AG09319 (cell line): ENCODE results near the gene LIFR.
"Not testable (repeated sequence)": the region's sequence is repeated elsewhere in the genome, so short reads cannot be mapped to it uniquely, and the experiment has no call there.

ENCODE experiments used
- DNase-seq: peaks from one replicate; pipeline ENCODE4 v3.0.0-alpha.2; 2010; ENCODE audit warnings: low read depth; ENCODE audit errors: extremely low read depth
- CTCF ChIP-seq: IDR thresholded peaks from 2 replicates; pipeline ENCODE4 v1.5.1; 2011; ENCODE audit warnings: low read depth, mild to moderate bottlenecking, inconsistent platforms, low read length, moderate library complexity

Gene LIFR

GRCh38 chr5:38531518-38531917, 24.9 kb downstream of the LIFR start:
- DNase-seq = no peak
- TF ChIP-seq CTCF = no peak

GRCh38 chr5:38529955-38530646, 26.3 kb downstream of the LIFR start:
- DNase-seq = no peak
- no peak for TF ChIP-seq CTCF

- no peak for TF ChIP-seq CTCF
- no peak for DNase-seq
Measured at GRCh38 chr5:38528162-38528703, 28.2 kb downstream of the LIFR start.

DNA sequence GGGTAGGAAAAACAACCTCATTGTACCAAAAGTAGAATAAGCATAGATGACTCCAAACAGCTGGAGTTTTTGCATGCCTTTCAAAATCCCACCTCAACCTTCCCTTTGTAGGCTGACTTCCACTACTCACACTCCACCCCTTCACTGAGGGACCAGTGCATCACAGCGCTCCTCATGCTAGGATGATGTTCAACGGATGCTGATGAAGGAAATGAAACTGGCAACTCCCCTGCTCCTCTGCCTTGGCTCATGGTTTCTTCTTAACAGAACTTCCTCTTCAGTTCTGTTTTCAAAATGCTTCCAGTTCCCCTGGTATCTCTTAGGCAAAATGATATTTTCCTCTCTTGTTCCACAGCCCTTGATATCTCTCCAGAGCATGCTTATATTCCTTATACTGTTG, 29.0 kb downstream of the LIFR start:
- TF ChIP-seq CTCF = no peak
- no peak for DNase-seq

GRCh38 chr5:38524022-38524421, 32.4 kb downstream of the LIFR start:
- DNase-seq = no peak
- TF ChIP-seq CTCF = no peak

GRCh38 chr5:38519476-38519875, 37.0 kb downstream of the LIFR start:
- no peak for TF ChIP-seq CTCF
- DNase-seq = no peak

- no peak for DNase-seq
- TF ChIP-seq CTCF = no peak
Measured at GRCh38 chr5:38518341-38518740, 38.1 kb downstream of the LIFR start.

- not testable (repeated sequence) for DNase-seq
Measured at GRCh38 chr5:38516649-38517048, 39.8 kb downstream of the LIFR start.
